ENCODE data around the gene PARL.

PARL gene

DNA sequence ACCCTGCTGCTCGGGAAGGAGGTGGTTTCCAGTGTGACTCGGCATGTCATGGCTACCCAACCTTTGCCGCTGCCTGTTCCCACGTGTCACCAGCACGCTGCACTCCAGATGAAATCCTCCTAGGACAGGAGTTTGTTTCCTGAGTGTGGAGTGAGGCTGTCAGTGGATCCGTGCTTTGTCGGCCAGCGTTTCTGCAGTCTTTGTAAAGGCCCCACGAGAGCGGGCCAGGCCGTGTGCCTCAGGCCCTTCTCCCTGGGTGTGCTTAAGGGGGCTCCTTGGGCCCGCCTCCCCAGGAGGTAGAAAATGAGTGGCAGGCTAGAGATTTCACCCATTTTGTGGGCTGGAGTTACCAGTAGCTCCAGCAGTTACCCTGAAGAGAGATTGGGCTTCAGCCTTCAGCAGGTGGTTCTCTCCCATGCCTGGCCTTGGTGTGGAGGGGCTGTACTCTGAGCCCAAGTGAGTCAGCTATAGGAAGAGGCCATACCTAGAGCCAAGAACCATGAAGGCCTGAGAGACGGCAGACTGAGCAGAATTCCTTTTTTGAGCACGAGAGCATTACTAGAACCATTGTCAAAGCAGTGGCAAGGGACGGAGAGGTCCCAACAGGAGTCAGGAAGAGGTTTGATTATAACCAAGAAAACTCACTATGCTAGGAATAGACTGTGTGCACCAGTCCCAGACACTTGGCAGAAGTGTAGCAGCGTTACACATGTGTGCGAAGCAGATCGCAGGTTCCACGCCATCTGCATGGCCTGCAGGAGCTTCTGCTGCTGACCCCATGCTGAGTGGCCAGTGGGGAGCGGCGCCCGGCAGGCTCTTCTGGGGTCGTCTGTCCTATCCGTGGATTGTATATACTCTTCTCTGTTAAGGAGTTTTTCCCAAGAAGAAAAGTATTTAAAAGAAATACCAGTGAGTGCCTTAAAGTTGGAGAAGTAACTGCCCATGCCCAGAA lies 73.8 kb downstream of the PARL start:
- Histone ChIP-seq H3K79me2 (ENCODE audit: insufficient read depth, low read length) (no peaks in the 10 kb centered on the region), H3K9me2 (replicated peaks; ENCODE audit: low read depth, low read length) (no peaks in the 10 kb centered on the region), H3K4me3 (ENCODE audit: low read length, poor library complexity, severe bottlenecking) (no peak overlapping the region), H2AFZ (ENCODE audit: low read length) (no peak overlapping the region), H4K20me1 (ENCODE audit: insufficient read depth, low read length, poor library complexity, severe bottlenecking) (no peaks in the 10 kb centered on the region), H3K9ac (ENCODE audit: low read depth, low read length, poor library complexity, severe bottlenecking) (no peak overlapping the region), H3K36me3 (ENCODE audit: insufficient read depth, low read length) (peaks cover 65% of the 10 kb centered on the region; the same call in 1 of the 2 replicates), H3K4me1 (ENCODE audit: insufficient read depth, low read length, poor library complexity, severe bottlenecking) (no peaks in the 10 kb centered on the region), H3K4me2 (ENCODE audit: low read depth, low read length, poor library complexity, severe bottlenecking) (no peak overlapping the region), H3K9me3 (ENCODE audit: insufficient read depth, low read depth, low read length) (no peaks in the 10 kb centered on the region), H3K27me3 (ENCODE audit: insufficient read depth, low read length, poor library complexity, severe bottlenecking) (no peaks in the 10 kb centered on the region), H3F3A (ENCODE audit: low read depth) (no peaks in the 10 kb centered on the region)
- TF ChIP-seq EZH2phosphoT487 (IDR thresholded peaks at IDR 0.05; ENCODE audit: borderline replicate concordance), result no peak
- TF ChIP-seq, protein P1, sequence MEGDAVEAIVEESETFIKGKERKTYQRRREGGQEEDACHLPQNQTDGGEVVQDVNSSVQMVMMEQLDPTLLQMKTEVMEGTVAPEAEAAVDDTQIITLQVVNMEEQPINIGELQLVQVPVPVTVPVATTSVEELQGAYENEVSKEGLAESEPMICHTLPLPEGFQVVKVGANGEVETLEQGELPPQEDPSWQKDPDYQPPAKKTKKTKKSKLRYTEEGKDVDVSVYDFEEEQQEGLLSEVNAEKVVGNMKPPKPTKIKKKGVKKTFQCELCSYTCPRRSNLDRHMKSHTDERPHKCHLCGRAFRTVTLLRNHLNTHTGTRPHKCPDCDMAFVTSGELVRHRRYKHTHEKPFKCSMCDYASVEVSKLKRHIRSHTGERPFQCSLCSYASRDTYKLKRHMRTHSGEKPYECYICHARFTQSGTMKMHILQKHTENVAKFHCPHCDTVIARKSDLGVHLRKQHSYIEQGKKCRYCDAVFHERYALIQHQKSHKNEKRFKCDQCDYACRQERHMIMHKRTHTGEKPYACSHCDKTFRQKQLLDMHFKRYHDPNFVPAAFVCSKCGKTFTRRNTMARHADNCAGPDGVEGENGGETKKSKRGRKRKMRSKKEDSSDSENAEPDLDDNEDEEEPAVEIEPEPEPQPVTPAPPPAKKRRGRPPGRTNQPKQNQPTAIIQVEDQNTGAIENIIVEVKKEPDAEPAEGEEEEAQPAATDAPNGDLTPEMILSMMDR (conservative IDR thresholded peaks at IDR 0.05; ENCODE audit: low read length), result no peak

GRCh38 chr3:183809270-183809669 lies 75.4 kb downstream of the PARL start:
- no peaks in the 10 kb centered on the region for H3K27me3 ChIP-seq (ENCODE audit: insufficient read depth, low read length, poor library complexity, severe bottlenecking)
- no peaks in the 10 kb centered on the region for H3K4me1 ChIP-seq (ENCODE audit: insufficient read depth, low read length, poor library complexity, severe bottlenecking)
- no peak overlapping the region for H3K4me2 ChIP-seq (ENCODE audit: low read depth, low read length, poor library complexity, severe bottlenecking)
- H2AFZ ChIP-seq (ENCODE audit: low read length), result no peak overlapping the region
- no peak for TF ChIP-seq EZH2phosphoT487 (IDR thresholded peaks at IDR 0.05; ENCODE audit: borderline replicate concordance)
- TF ChIP-seq, protein P1 (conservative IDR thresholded peaks at IDR 0.05; ENCODE audit: low read length), result no peak
- H4K20me1 ChIP-seq (ENCODE audit: insufficient read depth, low read length, poor library complexity, severe bottlenecking), result no peaks in the 10 kb centered on the region
- no peak overlapping the region for H3K9ac ChIP-seq (ENCODE audit: low read depth, low read length, poor library complexity, severe bottlenecking)
- H3F3A ChIP-seq (ENCODE audit: low read depth), result no peaks in the 10 kb centered on the region
- no peaks in the 10 kb centered on the region for H3K79me2 ChIP-seq (ENCODE audit: insufficient read depth, low read length)
- no peak overlapping the region for H3K4me3 ChIP-seq (ENCODE audit: low read length, poor library complexity, severe bottlenecking)
- peaks cover 79% of the 10 kb centered on the region; the same call in 1 of the 2 replicates for H3K36me3 ChIP-seq (ENCODE audit: insufficient read depth, low read length)
- H3K9me2 ChIP-seq (replicated peaks; ENCODE audit: low read depth, low read length), result no peaks in the 10 kb centered on the region
- H3K9me3 ChIP-seq (ENCODE audit: insufficient read depth, low read depth, low read length), result no peaks in the 10 kb centered on the region

GRCh38 chr3:183808355-183808754 lies 76.3 kb downstream of the PARL start:
- H3K4me1 ChIP-seq (ENCODE audit: insufficient read depth, low read length, poor library complexity, severe bottlenecking), result no peaks in the 10 kb centered on the region
- H4K20me1 ChIP-seq (ENCODE audit: insufficient read depth, low read length, poor library complexity, severe bottlenecking), result no peaks in the 10 kb centered on the region
- no peaks in the 10 kb centered on the region for H3F3A ChIP-seq (ENCODE audit: low read depth)
- H3K79me2 ChIP-seq (ENCODE audit: insufficient read depth, low read length), result no peaks in the 10 kb centered on the region
- H3K27me3 ChIP-seq (ENCODE audit: insufficient read depth, low read length, poor library complexity, severe bottlenecking), result no peaks in the 10 kb centered on the region
- H3K4me3 ChIP-seq (ENCODE audit: low read length, poor library complexity, severe bottlenecking), result no peak overlapping the region
- TF ChIP-seq, protein P1 (conservative IDR thresholded peaks at IDR 0.05; ENCODE audit: low read length), result no peak
- no peak for TF ChIP-seq EZH2phosphoT487 (IDR thresholded peaks at IDR 0.05; ENCODE audit: borderline replicate concordance)
- H3K9me3 ChIP-seq (ENCODE audit: insufficient read depth, low read depth, low read length), result no peaks in the 10 kb centered on the region
- H3K9ac ChIP-seq (ENCODE audit: low read depth, low read length, poor library complexity, severe bottlenecking), result no peak overlapping the region
- peaks cover 88% of the 10 kb centered on the region; the same call in 1 of the 2 replicates for H3K36me3 ChIP-seq (ENCODE audit: insufficient read depth, low read length)
- H2AFZ ChIP-seq (ENCODE audit: low read length), result no peak overlapping the region
- H3K9me2 ChIP-seq (replicated peaks; ENCODE audit: low read depth, low read length), result no peaks in the 10 kb centered on the region
- H3K4me2 ChIP-seq (ENCODE audit: low read depth, low read length, poor library complexity, severe bottlenecking), result no peak overlapping the region
